Keratinocyte (primary cell): ENCODE results near the gene KPNA4. TPM values are rescaled to one million over a fixed set of nuclear protein-coding genes. Genes with fewer than 3 reads are reported as not detected.

Experiments used
- DNase-seq: peaks from one replicate; pipeline ENCODE4 v3.0.0-alpha.2; 2011; ENCODE audit warnings: low read depth, missing footprints, low spot score
- FAIRE-seq: peaks from 2 replicates; lab custom pipeline; 2011; peaks lifted over from hg19 to GRCh38; lab: Jason Lieb, UNC
- H2AFZ ChIP-seq: 2 replicates; pipeline ENCODE4 v1.6.0; 2012; ENCODE audit warnings: low read length, control low read depth, inconsistent platforms; ENCODE audit not compliant: control insufficient read depth
- H3K27ac ChIP-seq: 2 replicates; pipeline ENCODE4 v1.5.1; 2011; ENCODE audit warnings: low read length; ENCODE audit not compliant: control insufficient read depth, insufficient read depth
- H3K27me3 ChIP-seq: 3 replicates; pipeline ENCODE4 v1.6.0; 2011; ENCODE audit warnings: low read length; ENCODE audit not compliant: control insufficient read depth, insufficient read depth; ENCODE audit errors: extremely low read depth
- H3K36me3 ChIP-seq, 2 experiments: 2 replicates in 1 of 2; 3 replicates in 1 of 2; pipeline ENCODE4 v1.5.1; 2011; ENCODE audit warnings: low read length in 2 of 2, mild to moderate bottlenecking in 1 of 2; ENCODE audit not compliant: control insufficient read depth in 2 of 2, insufficient read depth in 2 of 2; ENCODE audit errors: extremely low read depth in 1 of 2
- H3K4me1 ChIP-seq: 3 replicates; pipeline ENCODE4 v1.5.1; 2011; ENCODE audit warnings: low read length; ENCODE audit not compliant: control insufficient read depth, insufficient read depth; ENCODE audit errors: extremely low read depth
- H3K4me2 ChIP-seq: 3 replicates; pipeline ENCODE4 v1.6.0; 2011; ENCODE audit warnings: low read depth, low read length; ENCODE audit not compliant: control insufficient read depth, insufficient read depth; ENCODE audit errors: extremely low read depth
- H3K4me3 ChIP-seq, 3 experiments: fragments of 200-600 bp in 1 of 3; sonication (generic) in 1 of 3; 2 replicates in 2 of 3; 3 replicates in 1 of 3; pipeline ENCODE4 v1.5.1; 2011 to 2016; ENCODE audit warnings: low read length in 3 of 3, mild to moderate bottlenecking in 3 of 3, control low read depth in 2 of 3, inconsistent platforms in 1 of 3, low read depth in 1 of 3, mixed read lengths in 1 of 3, mixed run types in 1 of 3, moderate library complexity in 1 of 3; ENCODE audit not compliant: control insufficient read depth in 2 of 3, insufficient read depth in 2 of 3; ENCODE audit errors: extremely low read depth in 1 of 3
- H3K79me2 ChIP-seq: 2 replicates; pipeline ENCODE4 v1.6.0; 2012; ENCODE audit warnings: low read length; ENCODE audit not compliant: control insufficient read depth, insufficient read depth
- H3K9ac ChIP-seq: 3 replicates; pipeline ENCODE4 v1.6.0; 2011; ENCODE audit warnings: low read length; ENCODE audit not compliant: control insufficient read depth, insufficient read depth; ENCODE audit errors: extremely low read depth
- H3K9me1 ChIP-seq: 3 replicates; pipeline ENCODE4 v1.6.0; 2011; ENCODE audit warnings: low read length; ENCODE audit not compliant: control insufficient read depth, insufficient read depth; ENCODE audit errors: extremely low read depth
- H3K9me3 ChIP-seq: 2 replicates; pipeline ENCODE4 v1.5.1; 2012; ENCODE audit warnings: low read depth, low read length; ENCODE audit not compliant: control insufficient read depth
- H4K20me1 ChIP-seq: 3 replicates; pipeline ENCODE4 v1.6.0; 2011; ENCODE audit warnings: low read length; ENCODE audit not compliant: control insufficient read depth, insufficient read depth; ENCODE audit errors: extremely low read depth
- EZH2 ChIP-seq: IDR thresholded peaks from one replicate; pipeline ENCODE4 v1.6.1; 2012; ENCODE audit warnings: inconsistent platforms, mild to moderate bottlenecking, low read length, moderate library complexity
- dilution Hi-C: fragments of 300-500 bp; cut with MboI; formaldehyde crosslinking; loops from one replicate; pipeline ENCODE4 v1.7.0; 2020; ENCODE audit warnings: low sequenced_read_pairs; ENCODE audit not compliant: extremely low pct_ligation_motif_present
- polyA plus RNA-seq, 5 experiments: library from polyadenylated mRNA; depleted of rRNA in 3 of 5; stranded (reverse) in 3 of 5; stranded (forward) in 1 of 5; unstranded in 1 of 5; fragments of >200 nt; gene quantifications; 1 replicate in 1 of 5; 2 replicates in 3 of 5; 3 replicates in 1 of 5; pipeline versions ENCODE4 v1.2.1 to v1.2.3, GENCODE V29; 2011 to 2012; ENCODE audit warnings: missing spikeins in 2 of 5, low read depth in 1 of 5, low replicate concordance in 1 of 5
- TF ChIP-seq, protein P1 (sequence below), 3 experiments: IDR thresholded peaks in 1 of 3; conservative IDR thresholded peaks in 1 of 3; optimal IDR thresholded peaks in 1 of 3; 2 replicates in 2 of 3; 3 replicates in 1 of 3; pipeline versions ENCODE3 to v1.5.1; 2011; ENCODE audit warnings: low read length in 3 of 3, mild to moderate bottlenecking in 3 of 3, moderate library complexity in 2 of 3, control low read depth in 1 of 3, inconsistent platforms in 1 of 3; ENCODE audit not compliant: insufficient read depth in 2 of 3; ENCODE audit errors: extremely low read depth in 1 of 3

The KPNA4 gene
- polyA plus RNA-seq, 1 donor (not counting 4 experiments of a cell fraction or from before 2014, with no cell fraction given): 42.0 TPM

DNA sequence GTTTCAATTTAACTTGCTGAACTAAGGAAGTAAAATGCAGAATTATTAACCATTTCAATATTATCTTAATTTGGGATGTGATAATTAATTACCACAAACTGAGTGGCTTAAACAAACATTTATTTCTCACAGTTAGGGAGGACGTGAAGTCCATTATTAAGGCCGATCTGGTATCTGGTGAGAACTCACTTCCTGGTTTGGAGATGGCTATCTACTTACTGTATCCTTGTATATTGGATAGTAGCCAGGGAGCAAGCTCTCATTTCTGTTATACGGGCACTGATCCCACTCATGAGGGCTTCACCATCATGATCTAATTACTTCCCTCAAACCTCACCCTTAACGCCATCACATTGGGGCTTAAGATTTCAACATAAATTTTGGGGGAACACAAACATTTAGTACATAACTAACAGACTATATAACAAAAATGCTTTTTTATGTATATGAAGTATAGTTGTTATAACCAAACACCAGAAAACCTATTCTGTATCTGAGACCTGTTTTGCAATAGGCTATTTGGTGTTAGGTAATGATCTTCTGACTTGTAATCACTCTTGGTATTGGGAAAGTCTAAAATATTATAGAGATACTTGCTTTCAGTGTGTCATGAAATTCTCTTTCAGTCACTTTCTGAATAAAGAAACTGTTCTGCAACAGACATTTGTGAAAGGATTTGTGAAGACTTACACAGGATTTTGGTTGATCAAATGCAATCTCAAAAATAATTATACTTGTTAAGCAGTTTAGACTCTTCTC lies 4.7 kb upstream of the KPNA4 start:
- Histone ChIP-seq H3K27me3 (no peaks in the 10 kb centered on the region), H3K4me3 (no peak overlapping the region), H3K9ac (no peak overlapping the region), H4K20me1 (no peaks in the 10 kb centered on the region), H3K9me1 (no peaks in the 10 kb centered on the region), H3K9me3 (no peaks in the 10 kb centered on the region), H3K36me3 (peaks cover 2 to 8% of the 10 kb centered on the region in 2 experiments), H2AFZ (no peak overlapping the region), H3K4me2 (no peak overlapping the region), H3K79me2 (peaks cover 7% of the 10 kb centered on the region), H3K4me1 (peaks cover 6% of the 10 kb centered on the region), H3K27ac (no peak overlapping the region)
- no peak for FAIRE-seq
- dilution Hi-C loops: no loop called here
- DNase-seq: no peak
- TF ChIP-seq, protein P1, sequence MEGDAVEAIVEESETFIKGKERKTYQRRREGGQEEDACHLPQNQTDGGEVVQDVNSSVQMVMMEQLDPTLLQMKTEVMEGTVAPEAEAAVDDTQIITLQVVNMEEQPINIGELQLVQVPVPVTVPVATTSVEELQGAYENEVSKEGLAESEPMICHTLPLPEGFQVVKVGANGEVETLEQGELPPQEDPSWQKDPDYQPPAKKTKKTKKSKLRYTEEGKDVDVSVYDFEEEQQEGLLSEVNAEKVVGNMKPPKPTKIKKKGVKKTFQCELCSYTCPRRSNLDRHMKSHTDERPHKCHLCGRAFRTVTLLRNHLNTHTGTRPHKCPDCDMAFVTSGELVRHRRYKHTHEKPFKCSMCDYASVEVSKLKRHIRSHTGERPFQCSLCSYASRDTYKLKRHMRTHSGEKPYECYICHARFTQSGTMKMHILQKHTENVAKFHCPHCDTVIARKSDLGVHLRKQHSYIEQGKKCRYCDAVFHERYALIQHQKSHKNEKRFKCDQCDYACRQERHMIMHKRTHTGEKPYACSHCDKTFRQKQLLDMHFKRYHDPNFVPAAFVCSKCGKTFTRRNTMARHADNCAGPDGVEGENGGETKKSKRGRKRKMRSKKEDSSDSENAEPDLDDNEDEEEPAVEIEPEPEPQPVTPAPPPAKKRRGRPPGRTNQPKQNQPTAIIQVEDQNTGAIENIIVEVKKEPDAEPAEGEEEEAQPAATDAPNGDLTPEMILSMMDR (optimal IDR thresholded peaks at IDR 0.05 in 1 of 3, IDR thresholded peaks at IDR 0.05 in 1 of 3, conservative IDR thresholded peaks at IDR 0.05 in 1 of 3; ENCODE audit: extremely low read depth in 1 of 3, insufficient read depth in 2 of 3, low read length in 3 of 3): no peak

DNA sequence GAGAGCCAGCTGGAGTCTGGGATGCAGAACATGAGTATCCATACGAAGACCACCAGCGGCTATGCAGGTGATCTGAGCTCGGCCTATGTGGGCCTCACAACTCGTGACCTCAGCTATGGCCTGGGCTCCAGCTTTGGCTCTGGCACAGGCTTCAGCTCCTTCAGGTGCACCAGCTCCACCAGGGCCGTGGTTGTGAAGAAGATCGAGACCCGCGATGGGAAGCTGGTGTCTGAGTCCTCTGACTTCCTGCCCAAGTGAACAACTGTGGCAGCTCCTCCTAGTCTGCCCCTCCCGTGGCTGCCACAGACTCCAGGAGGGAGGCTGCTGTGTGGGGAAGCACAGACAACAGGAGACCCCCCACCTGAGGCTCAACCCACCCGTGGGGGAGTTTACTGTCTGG lies 3.6 kb upstream of the KPNA4 start:
- H3K9me3 ChIP-seq: no peaks in the 10 kb centered on the region

More for the DNA sequence above, 3.6 kb upstream of the KPNA4 start:
- Histone ChIP-seq H3K36me3 (peaks cover 2 to 8% of the 10 kb centered on the region in 2 experiments), H3K9ac (no peak overlapping the region), H3K27ac (no peak overlapping the region), H3K79me2 (peaks cover 16% of the 10 kb centered on the region), H3K4me2 (no peak overlapping the region), H4K20me1 (peaks cover 3% of the 10 kb centered on the region), H3K4me1 (peaks cover 6% of the 10 kb centered on the region), H3K9me1 (no peaks in the 10 kb centered on the region), H3K4me3 (no peak overlapping the region), H2AFZ (no peak overlapping the region), H3K27me3 (no peaks in the 10 kb centered on the region)
- dilution Hi-C loops: no loop called here
- DNase-seq (no peak), FAIRE-seq (no peak)
- TF ChIP-seq EZH2: no peak
- TF ChIP-seq, protein P1 (optimal IDR thresholded peaks at IDR 0.05 in 1 of 3, IDR thresholded peaks at IDR 0.05 in 1 of 3, conservative IDR thresholded peaks at IDR 0.05 in 1 of 3; ENCODE audit: extremely low read depth in 1 of 3, insufficient read depth in 2 of 3, low read length in 3 of 3): no peak
